GM23338 (cell line): Measurements from ENCODE around the gene RPS25. TPM values are rescaled to one million over a fixed set of nuclear protein-coding genes. Genes with fewer than 3 reads are reported as not detected.

Source experiments
- ATAC-seq: fragments of 200-7000 bp; cut with Tn5 transposase; 3 replicates; pipeline ENCODE4 v1.9.1; 2020
- DNase-seq: peaks from one replicate; pipeline ENCODE4 v3.0.0-alpha.2; 2015; ENCODE audit warnings: low spot score
- H2AFZ ChIP-seq: fragments of 200-600 bp; sonication (generic); 2 replicates; pipeline ENCODE4 v1.8.0; 2016; ENCODE audit warnings: antibody characterized with exemption, mild to moderate bottlenecking, moderate library complexity
- H3F3A ChIP-seq: fragments of 200-600 bp; sonication (generic); replicated peaks from 2 replicates; pipeline ENCODE4 v1.8.0; 2017; ENCODE audit warnings: antibody characterized with exemption, mixed run types, low read depth
- H3K27ac ChIP-seq: fragments of 200-600 bp; sonication (generic); 2 replicates; pipeline ENCODE4 v1.6.1; 2016; ENCODE audit warnings: low read depth
- H3K27me3 ChIP-seq: fragments of 200-600 bp; sonication (generic); 2 replicates; pipeline ENCODE4 v1.8.0; 2016; ENCODE audit warnings: mild to moderate bottlenecking, mixed run types, moderate library complexity; ENCODE audit not compliant: insufficient read depth
- H3K36me3 ChIP-seq: fragments of 200-600 bp; sonication (generic); 2 replicates; pipeline ENCODE4 v1.8.0; 2016; ENCODE audit warnings: mild to moderate bottlenecking; ENCODE audit not compliant: insufficient read depth
- H3K4me1 ChIP-seq: fragments of 200-600 bp; sonication (generic); 2 replicates; pipeline ENCODE4 v1.8.0; 2016; ENCODE audit warnings: mild to moderate bottlenecking, moderate library complexity; ENCODE audit not compliant: insufficient read depth
- H3K4me2 ChIP-seq: fragments of 200-600 bp; sonication (generic); 2 replicates; pipeline ENCODE4 v1.7.1; 2017; ENCODE audit warnings: mixed run types
- H3K4me3 ChIP-seq: fragments of 200-600 bp; sonication (generic); 2 replicates; pipeline ENCODE4 v1.6.1; 2016; ENCODE audit warnings: mixed run types
- H3K79me2 ChIP-seq: fragments of 200-600 bp; sonication (generic); replicated peaks from 2 replicates; pipeline ENCODE4 v1.8.0; 2017; ENCODE audit warnings: mild to moderate bottlenecking; ENCODE audit not compliant: insufficient read depth
- H3K9me2 ChIP-seq: fragments of 200-600 bp; sonication (generic); 2 replicates; pipeline ENCODE4 v1.8.0; 2017; ENCODE audit not compliant: insufficient read depth
- H4K20me1 ChIP-seq: fragments of 200-600 bp; sonication (generic); replicated peaks from 2 replicates; pipeline ENCODE4 v1.8.0; 2017; ENCODE audit warnings: mild to moderate bottlenecking; ENCODE audit not compliant: insufficient read depth
- H3K27ac Mint-ChIP-seq: 2 replicates; pipeline ENCODE4 v1.8.0; 2020; ENCODE audit warnings: inconsistent platforms, mild to moderate bottlenecking, moderate library complexity, mixed read lengths
- H3K27me3 Mint-ChIP-seq: 3 replicates; pipeline ENCODE4 v1.8.0; 2022; ENCODE audit warnings: low read depth, mild to moderate bottlenecking, moderate library complexity, mixed read lengths, inconsistent platforms; ENCODE audit not compliant: insufficient read depth, poor library complexity
- H3K36me3 Mint-ChIP-seq: 3 replicates; pipeline ENCODE4 v1.8.0; 2021; ENCODE audit warnings: low read depth, mild to moderate bottlenecking, inconsistent platforms, moderate library complexity, mixed read lengths
- H3K4me1 Mint-ChIP-seq: 3 replicates; pipeline ENCODE4 v1.8.0; 2020; ENCODE audit warnings: mild to moderate bottlenecking, inconsistent platforms, mixed read lengths
- H3K4me3 Mint-ChIP-seq: 3 replicates; pipeline ENCODE4 v1.8.0; 2021; ENCODE audit warnings: moderate library complexity, mild to moderate bottlenecking, inconsistent platforms, mixed read lengths
- H3K9me3 Mint-ChIP-seq: 3 replicates; pipeline ENCODE4 v1.8.0; 2020; ENCODE audit warnings: moderate library complexity, mild to moderate bottlenecking, inconsistent platforms, mixed read lengths
- CREB1 ChIP-seq: fragments of 250-450 bp; sonication (Bioruptor Pico); IDR thresholded peaks from 2 replicates; pipeline ENCODE4 v1.5.0; 2020; ENCODE audit warnings: low read depth, mild to moderate bottlenecking, moderate library complexity
- ETS1 ChIP-seq: IDR thresholded peaks from 2 replicates; pipeline ENCODE4 v1.6.1; 2016; ENCODE audit warnings: antibody characterized with exemption
- EZH2phosphoT487 ChIP-seq: fragments of 200-600 bp; sonication (generic); IDR thresholded peaks from one replicate; pipeline ENCODE4 v1.8.1; 2018; ENCODE audit warnings: antibody characterized with exemption; ENCODE audit not compliant: unreplicated experiment
- JUNB ChIP-seq: IDR thresholded peaks from one replicate; pipeline ENCODE4 v1.6.1; 2016; ENCODE audit warnings: antibody characterized with exemption; ENCODE audit not compliant: unreplicated experiment
- NANOG ChIP-seq: IDR thresholded peaks from 2 replicates; pipeline ENCODE4 v1.6.1; 2016; ENCODE audit warnings: antibody characterized with exemption, borderline replicate concordance
- REST ChIP-seq: IDR thresholded peaks from one replicate; pipeline ENCODE4 v1.6.1; 2018; ENCODE audit warnings: antibody characterized with exemption; ENCODE audit not compliant: unreplicated experiment
- ZNF114 ChIP-seq: fragments of 250-450 bp; sonication (Bioruptor Pico); IDR thresholded peaks from 2 replicates; pipeline ENCODE4 v1.5.0; 2020; ENCODE audit warnings: mild to moderate bottlenecking, moderate library complexity
- ZNF331 ChIP-seq: fragments of 250-450 bp; sonication (Bioruptor Pico); IDR thresholded peaks from 2 replicates; pipeline ENCODE4 v1.5.0; 2020; ENCODE audit warnings: low read depth, mild to moderate bottlenecking, moderate library complexity
- ZNF462 ChIP-seq: fragments of 250-450 bp; sonication (Bioruptor Pico); IDR thresholded peaks from 2 replicates; pipeline ENCODE4 v1.5.0; 2020; ENCODE audit warnings: mild to moderate bottlenecking, moderate library complexity
- polyA plus RNA-seq: library from polyadenylated mRNA; unstranded; fragments of >200 nt; fragmentation: Nextera tagmentation; extraction: Ambion mirVana; gene quantifications from 2 replicates; pipeline ENCODE4 v1.2.1, GENCODE V29; 2016
- total RNA-seq: library from RNA; depleted of rRNA; stranded (reverse); fragments of >200 nt; shearing (Covaris generic); gene quantifications from 2 replicates; pipeline ENCODE4 v1.2.3, GENCODE V29; 2014
- TF ChIP-seq, protein P1 (sequence below), 2 experiments: fragments of 200-600 bp in 1 of 2; sonication (generic) in 1 of 2; conservative IDR thresholded peaks; 2 replicates each; pipeline versions ENCODE4 v1.5.1 to v1.6.1; 2016 to 2017; ENCODE audit warnings: antibody characterized with exemption in 2 of 2, low read depth in 2 of 2, mild to moderate bottlenecking in 2 of 2, moderate library complexity in 1 of 2

The RPS25 gene
- total and polyA plus RNA-seq, 2 experiments from 2014 or later: 1,965 to 3,622 TPM

- Mint-ChIP-seq H3K4me1 (peaks cover 9% of the 10 kb centered on the region), H3K27me3 (peaks cover 17% of the 10 kb centered on the region), H3K36me3 (peaks cover 95% of the 10 kb centered on the region), H3K4me3 (no peak overlapping the region), H3K27ac (no peak overlapping the region), H3K9me3 (no peaks in the 10 kb centered on the region)
- TF ChIP-seq EZH2phosphoT487 (no peak), JUNB (no peak), ZNF331 (CRISPR knock-in tag) (no peak), REST (no peak), ZNF114 (CRISPR knock-in tag) (no peak), ETS1 (no peak), CREB1 (CRISPR knock-in tag) (no peak), ZNF462 (no peak), NANOG (no peak)
- TF ChIP-seq, protein P1, sequence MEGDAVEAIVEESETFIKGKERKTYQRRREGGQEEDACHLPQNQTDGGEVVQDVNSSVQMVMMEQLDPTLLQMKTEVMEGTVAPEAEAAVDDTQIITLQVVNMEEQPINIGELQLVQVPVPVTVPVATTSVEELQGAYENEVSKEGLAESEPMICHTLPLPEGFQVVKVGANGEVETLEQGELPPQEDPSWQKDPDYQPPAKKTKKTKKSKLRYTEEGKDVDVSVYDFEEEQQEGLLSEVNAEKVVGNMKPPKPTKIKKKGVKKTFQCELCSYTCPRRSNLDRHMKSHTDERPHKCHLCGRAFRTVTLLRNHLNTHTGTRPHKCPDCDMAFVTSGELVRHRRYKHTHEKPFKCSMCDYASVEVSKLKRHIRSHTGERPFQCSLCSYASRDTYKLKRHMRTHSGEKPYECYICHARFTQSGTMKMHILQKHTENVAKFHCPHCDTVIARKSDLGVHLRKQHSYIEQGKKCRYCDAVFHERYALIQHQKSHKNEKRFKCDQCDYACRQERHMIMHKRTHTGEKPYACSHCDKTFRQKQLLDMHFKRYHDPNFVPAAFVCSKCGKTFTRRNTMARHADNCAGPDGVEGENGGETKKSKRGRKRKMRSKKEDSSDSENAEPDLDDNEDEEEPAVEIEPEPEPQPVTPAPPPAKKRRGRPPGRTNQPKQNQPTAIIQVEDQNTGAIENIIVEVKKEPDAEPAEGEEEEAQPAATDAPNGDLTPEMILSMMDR (conservative IDR thresholded peaks at IDR 0.05; ENCODE audit: low read depth in 2 of 2): no peak
- H3K4me3 ChIP-seq: no peak overlapping the region
- peaks cover 36% of the 10 kb centered on the region for H3K79me2 ChIP-seq
- DNase-seq (no peak), ATAC-seq (no peak)
- H3K9me2 ChIP-seq: no peaks in the 10 kb centered on the region
- H3K4me1 ChIP-seq: peaks cover 8% of the 10 kb centered on the region
- H3K27me3 ChIP-seq: no peaks in the 10 kb centered on the region
- no peak overlapping the region for H3K4me2 ChIP-seq
- H3K27ac ChIP-seq: no peak overlapping the region
- H3K36me3 ChIP-seq: peaks cover 66% of the 10 kb centered on the region
- peaks cover 31% of the 10 kb centered on the region for H4K20me1 ChIP-seq
- H2AFZ ChIP-seq: no peak overlapping the region
- peaks cover 7% of the 10 kb centered on the region; the same call in 1 of the 2 replicates for H3F3A ChIP-seq
Measured at GRCh38 chr11:119051440-119052162, 33.5 kb upstream of the RPS25 start.
